A673 (cell line): ENCODE measurements around the gene BRD2. TPM values are rescaled to one million over a fixed set of nuclear protein-coding genes. Genes with fewer than 3 reads are reported as not detected.

Source experiments
- BruUV-seq: library from RNA; stranded (reverse); fragments of 400-500 nt; replicated peaks from 2 replicates; lab custom pipeline; 2021; lab: Mats Ljungman, UMichigan
- CTCF ChIA-PET: fragments of 300-600 bp; sonication (Branson Sonifier 250); formaldehyde crosslinking; loops from one replicate; lab custom pipeline; 2022; ENCODE audit warnings: antibody characterized with exemption; lab: Charles Lee
- POLR2A ChIA-PET: fragments of 300-600 bp; sonication (Branson Sonifier 250); formaldehyde crosslinking; loops from one replicate; lab custom pipeline; 2022; ENCODE audit warnings: antibody characterized with exemption; ENCODE audit not compliant: low non-redundant PET; lab: Charles Lee
- DNase-seq: peaks from one replicate; pipeline ENCODE4 v3.0.0-alpha.2; 2015; ENCODE audit warnings: low spot score
- H3K27ac ChIP-seq: fragments of 200-600 bp; sonication (generic); 2 replicates; pipeline ENCODE4 v1.5.1; 2016; ENCODE audit warnings: mixed run types, low read depth, mild to moderate bottlenecking, mixed read lengths, antibody characterized with exemption, low read length; ENCODE audit not compliant: poor library complexity, severe bottlenecking
- H3K27me3 ChIP-seq: fragments of 200-600 bp; sonication (generic); replicated peaks from 2 replicates; pipeline ENCODE4 v1.6.1; 2017; ENCODE audit warnings: mixed run types, low read depth, mild to moderate bottlenecking, mixed read lengths, antibody characterized with exemption, low read length; ENCODE audit not compliant: insufficient read depth, poor library complexity
- H3K36me3 ChIP-seq: fragments of 200-600 bp; sonication (generic); 2 replicates; pipeline ENCODE4 v1.6.1; 2016; ENCODE audit warnings: mixed run types, mild to moderate bottlenecking, mixed read lengths, antibody characterized with exemption, low read length; ENCODE audit not compliant: insufficient read depth, poor library complexity, severe bottlenecking
- H3K4me1 ChIP-seq: fragments of 200-600 bp; sonication (generic); 2 replicates; pipeline ENCODE4 v1.6.1; 2017; ENCODE audit warnings: mixed run types, mild to moderate bottlenecking, mixed read lengths, antibody characterized with exemption, low read length; ENCODE audit not compliant: insufficient read depth, poor library complexity, severe bottlenecking
- H3K4me3 ChIP-seq: fragments of 200-600 bp; sonication (generic); 2 replicates; pipeline ENCODE4 v1.5.1; 2016; ENCODE audit warnings: low read depth, mixed run types, mild to moderate bottlenecking, mixed read lengths, low read length; ENCODE audit not compliant: poor library complexity, severe bottlenecking
- H3K9me3 ChIP-seq: fragments of 200-600 bp; sonication (generic); 2 replicates; pipeline ENCODE4 v1.6.1; 2016; ENCODE audit warnings: mixed run types, low read depth, mild to moderate bottlenecking, mixed read lengths, antibody characterized with exemption, low read length; ENCODE audit not compliant: poor library complexity, severe bottlenecking
- CTCF ChIP-seq: fragments of 300-800, 200-600 bp; sonication (generic); conservative IDR thresholded peaks from 2 replicates; pipeline ENCODE4 v1.5.1; 2017; ENCODE audit warnings: low read depth, mild to moderate bottlenecking, antibody characterized with exemption, low read length, moderate library complexity, mixed read lengths
- EZH2 ChIP-seq: fragments of 200-600 bp; sonication (generic); IDR thresholded peaks from 2 replicates; pipeline ENCODE4 v1.6.1; 2017; ENCODE audit warnings: borderline replicate concordance, low read depth, mild to moderate bottlenecking, mixed read lengths, antibody characterized with exemption, low read length; ENCODE audit not compliant: poor library complexity, severe bottlenecking
- intact Hi-C: fragments of 100-400 bp; cut with micrococcal nuclease; formaldehyde crosslinking; loops from one replicate; pipeline ENCODE4 v1.10.0; 2022; ENCODE audit not compliant: unreplicated experiment
- total RNA-seq: library from RNA; stranded (reverse); gene quantifications from 2 replicates; pipeline ENCODE4 v1.2.3, GENCODE V29; 2021

The BRD2 gene
- total RNA-seq, 1 experiment from 2014 or later = 335 TPM

DNA sequence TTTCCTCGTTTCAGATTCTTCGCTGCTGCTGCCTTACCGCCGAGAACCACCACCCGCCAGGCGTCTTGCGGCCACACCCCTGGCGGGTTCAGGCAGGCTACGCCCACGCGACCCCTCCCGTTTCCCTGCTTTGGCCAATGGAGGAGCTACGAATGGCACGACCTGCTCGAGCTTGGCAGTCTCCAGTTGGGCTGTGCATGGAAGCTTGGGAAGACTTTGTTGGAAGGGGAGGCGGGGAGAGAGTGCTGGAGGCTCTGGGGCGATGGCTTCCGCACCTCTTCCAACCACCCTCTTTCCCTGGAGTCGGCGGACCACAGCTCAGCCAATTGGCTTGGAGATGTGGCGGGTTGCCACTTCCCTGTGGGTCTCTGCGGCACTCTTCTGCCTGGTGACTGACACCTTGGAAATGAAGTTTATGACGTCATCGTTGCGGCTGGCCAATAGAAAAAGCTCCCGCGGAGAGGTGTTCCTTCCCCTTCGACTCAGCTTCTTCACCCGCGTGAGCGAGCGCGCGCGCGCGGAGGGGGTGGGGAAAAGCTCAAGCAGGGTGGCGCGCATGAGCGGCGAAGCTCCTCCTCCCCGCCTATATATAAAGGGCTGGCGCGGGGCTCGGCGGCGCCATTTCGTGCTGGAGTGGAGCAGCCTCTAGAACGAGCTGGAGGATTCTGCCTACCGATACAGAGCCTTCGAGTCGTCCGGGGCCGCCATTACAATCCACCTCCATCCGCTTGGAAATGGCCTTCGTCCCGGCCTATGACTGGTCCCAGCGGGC is 3.4 kb downstream of the BRD2 start:
- peaks cover 47% of the 10 kb centered on the region for H3K36me3 ChIP-seq
- H3K4me1 ChIP-seq = peaks cover 32% of the 10 kb centered on the region
- no peaks in the 10 kb centered on the region for H3K27me3 ChIP-seq
- H3K9me3 ChIP-seq = no peaks in the 10 kb centered on the region
- DNase-seq = peak; percentile 100
- peak overlapping the region; percentile 94 for H3K4me3 ChIP-seq
- intact Hi-C loops = loop anchor here (10.0 kb wide), 1 partner anchor 453 kb away; the partner anchor contains the start of gene SYNGAP1
- TF ChIP-seq CTCF (no peak), EZH2 (no peak)
- ChIA-PET POLR2A (interaction anchor here (0.5 to 2.4 kb wide), 20 partner anchors 9 to 1182 kb away, joined by 3 to 22 read pairs (median 4); partner anchors contain the start of genes HSPA1B, RING1, RPS18 and VPS52), CTCF (interaction anchor here (0.9 to 2.4 kb wide), 5 partner anchors 12 to 276 kb away, joined by 4 to 15 read pairs (median 11); partner anchors contain the start of genes HLA-DMA and TAP2)
- no TSS peak for BruUV-seq
- H3K27ac ChIP-seq = peak overlapping the region; percentile 100

GRCh38 chr6:32972353-32973143 is 4.2 kb downstream of the BRD2 start:
- Histone ChIP-seq H3K27ac (peak overlapping the region; percentile 86), H3K27me3 (no peaks in the 10 kb centered on the region), H3K36me3 (peaks cover 54% of the 10 kb centered on the region), H3K4me1 (peaks cover 25% of the 10 kb centered on the region), H3K4me3 (peak overlapping the region; percentile 94), H3K9me3 (no peaks in the 10 kb centered on the region)
- DNase-seq = no peak
- CTCF ChIA-PET = interaction anchor here (0.9 to 2.0 kb wide), 4 partner anchors 12 to 276 kb away, joined by 4 to 15 read pairs (median 8); partner anchors contain the start of gene HLA-DMA
- no peak for TF ChIP-seq EZH2
- TF ChIP-seq CTCF = no peak
- BruUV-seq = no TSS peak
- intact Hi-C loops = loop anchor here (10.0 kb wide), 1 partner anchor 452 kb away; the partner anchor contains the start of gene SYNGAP1
- POLR2A ChIA-PET = interaction anchor here (0.6 to 2.4 kb wide), 13 partner anchors 9 to 1183 kb away, joined by 3 to 22 read pairs (median 5); partner anchors contain the start of genes HSPA1B, RING1, RPS18 and VPS52
